GM06990 (cell line): ENCODE data around the gene CRIM1.

ENCODE experiments used
- DNase-seq: peaks from one replicate; pipeline ENCODE4 v3.0.0-alpha.2; 2011; ENCODE audit not compliant: insufficient read length; ENCODE audit errors: extremely low read depth
- H3K27me3 ChIP-seq: replicated peaks from 2 replicates; pipeline ENCODE4 v1.6.0; 2011; ENCODE audit warnings: low read length; ENCODE audit not compliant: control insufficient read depth, insufficient read depth
- H3K36me3 ChIP-seq: 2 replicates; pipeline ENCODE4 v1.5.1; 2011; ENCODE audit warnings: low read length; ENCODE audit not compliant: control insufficient read depth, insufficient read depth
- H3K4me3 ChIP-seq: replicated peaks from 2 replicates; pipeline ENCODE4 v1.5.1; 2011; ENCODE audit warnings: low read depth, mild to moderate bottlenecking, control low read depth, low read length
- CTCF ChIP-seq: IDR thresholded peaks from 2 replicates; pipeline ENCODE4 v1.5.1; 2011; ENCODE audit warnings: low read length, control low read depth, mild to moderate bottlenecking, inconsistent platforms; ENCODE audit not compliant: insufficient read depth, poor library complexity, severe bottlenecking

The CRIM1 gene

GRCh38 chr2:36415381-36416022, 59.9 kb downstream of the CRIM1 start:
- Histone ChIP-seq H3K36me3 (no peaks in the 10 kb centered on the region), H3K27me3 (no peaks in the 10 kb centered on the region; the same call in 1 of the 2 replicates), H3K4me3 (no peak overlapping the region)
- no peak for TF ChIP-seq CTCF
- no peak for DNase-seq

GRCh38 chr2:36416370-36417165, 61.0 kb downstream of the CRIM1 start:
- Histone ChIP-seq H3K36me3 (no peaks in the 10 kb centered on the region), H3K4me3 (no peak overlapping the region), H3K27me3 (no peaks in the 10 kb centered on the region; the same call in 1 of the 2 replicates)
- no peak for DNase-seq
- TF ChIP-seq CTCF: no peak

GRCh38 chr2:36420569-36421181, 65.1 kb downstream of the CRIM1 start:
- no peak for TF ChIP-seq CTCF
- DNase-seq: no peak
- Histone ChIP-seq H3K36me3 (no peaks in the 10 kb centered on the region), H3K4me3 (no peak overlapping the region), H3K27me3 (no peaks in the 10 kb centered on the region; the same call in 1 of the 2 replicates)

GRCh38 chr2:36421379-36421778, 65.8 kb downstream of the CRIM1 start:
- H3K4me3 ChIP-seq: no peak overlapping the region
- no peak for TF ChIP-seq CTCF
- DNase-seq: no peak
- no peaks in the 10 kb centered on the region for H3K36me3 ChIP-seq
- H3K27me3 ChIP-seq: no peaks in the 10 kb centered on the region; the same call in 1 of the 2 replicates

- no peak for TF ChIP-seq CTCF
- Histone ChIP-seq H3K4me3 (no peak overlapping the region), H3K36me3 (no peaks in the 10 kb centered on the region), H3K27me3 (no peaks in the 10 kb centered on the region; the same call in 1 of the 2 replicates)
- no peak for DNase-seq
These were observed 67.6 kb downstream of the CRIM1 start for GRCh38 chr2:36423172-36423571.
